ENCODE data around the gene RNF13.

RNF13 gene

GRCh38 chr3:149800693-149801092 lies 12.3 kb upstream of the RNF13 start:
- no peak for TF ChIP-seq CTCF (conservative IDR thresholded peaks at IDR 0.05; ENCODE audit: low read depth, low read length)
- no peak for DNase-seq (ENCODE audit: low read depth)
- no peak overlapping the region for H3K4me3 ChIP-seq (ENCODE audit: low read length)

GRCh38 chr3:149801195-149801594 lies 11.8 kb upstream of the RNF13 start:
- no peak overlapping the region for H3K4me3 ChIP-seq (ENCODE audit: low read length)
- TF ChIP-seq CTCF (conservative IDR thresholded peaks at IDR 0.05; ENCODE audit: low read depth, low read length): no peak
- DNase-seq (ENCODE audit: low read depth): no peak

GRCh38 chr3:149801639-149802038 lies 11.4 kb upstream of the RNF13 start:
- no peak overlapping the region for H3K4me3 ChIP-seq (ENCODE audit: low read length)
- TF ChIP-seq CTCF (conservative IDR thresholded peaks at IDR 0.05; ENCODE audit: low read depth, low read length): no peak
- no peak for DNase-seq (ENCODE audit: low read depth)

GRCh38 chr3:149806171-149806778 lies 6.7 kb upstream of the RNF13 start:
- no peak overlapping the region for H3K4me3 ChIP-seq (ENCODE audit: low read length)
- DNase-seq (ENCODE audit: low read depth): no peak
- no peak for TF ChIP-seq CTCF (conservative IDR thresholded peaks at IDR 0.05; ENCODE audit: low read depth, low read length)

GRCh38 chr3:149808209-149808829 lies 4.7 kb upstream of the RNF13 start:
- H3K4me3 ChIP-seq (ENCODE audit: low read length): no peak overlapping the region
- peak; percentile 61 for DNase-seq (ENCODE audit: low read depth)
- TF ChIP-seq CTCF (conservative IDR thresholded peaks at IDR 0.05; ENCODE audit: low read depth, low read length): peak; percentile 94

GRCh38 chr3:149809699-149810098 lies 3.3 kb upstream of the RNF13 start:
- TF ChIP-seq CTCF (conservative IDR thresholded peaks at IDR 0.05; ENCODE audit: low read depth, low read length): no peak
- H3K4me3 ChIP-seq (ENCODE audit: low read length): no peak overlapping the region

GRCh38 chr3:149810846-149811245 lies 2.2 kb upstream of the RNF13 start:
- no peak for TF ChIP-seq CTCF (conservative IDR thresholded peaks at IDR 0.05; ENCODE audit: low read depth, low read length)
- no peak for DNase-seq (ENCODE audit: low read depth)

More at GRCh38 chr3:149809699-149810098, 3.3 kb upstream of the RNF13 start:
- DNase-seq (ENCODE audit: low read depth): no peak

More at GRCh38 chr3:149810846-149811245, 2.2 kb upstream of the RNF13 start:
- no peak overlapping the region for H3K4me3 ChIP-seq (ENCODE audit: low read length)
